HG02642 (cell line): Measurements from ENCODE around the gene TRIP10.
"Not testable (repeated sequence)": the region's sequence is repeated elsewhere in the genome, so short reads cannot be mapped to it uniquely, and the experiment has no call there.

Experiments used
- ATAC-seq: cut with Tn5 transposase; IDR thresholded peaks from one replicate; pipeline ENCODE4 v1.9.1; 2021; ENCODE audit warnings: mild to moderate bottlenecking; ENCODE audit not compliant: unreplicated experiment, poor library complexity

TRIP10 gene

DNA sequence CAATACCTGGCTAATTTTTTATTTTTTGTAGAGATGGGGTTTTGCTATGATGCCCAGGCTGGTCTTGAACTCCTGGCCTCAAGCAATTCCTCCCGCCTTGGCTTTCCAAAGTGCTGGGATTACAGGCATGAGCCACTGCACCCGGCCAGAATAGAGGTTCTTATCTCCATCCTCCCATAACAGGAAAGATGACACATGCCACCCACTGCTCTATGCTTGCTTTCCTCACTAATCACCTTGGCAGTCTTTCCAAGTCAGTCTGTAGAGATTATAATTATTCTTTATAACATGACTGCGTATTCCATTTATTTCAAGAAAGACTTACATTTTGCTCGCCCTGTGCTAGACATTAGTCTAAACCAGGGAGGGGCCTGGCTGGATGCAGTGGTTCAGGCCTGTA, 39.7 kb downstream of the TRIP10 start:
- no peak for ATAC-seq

DNA sequence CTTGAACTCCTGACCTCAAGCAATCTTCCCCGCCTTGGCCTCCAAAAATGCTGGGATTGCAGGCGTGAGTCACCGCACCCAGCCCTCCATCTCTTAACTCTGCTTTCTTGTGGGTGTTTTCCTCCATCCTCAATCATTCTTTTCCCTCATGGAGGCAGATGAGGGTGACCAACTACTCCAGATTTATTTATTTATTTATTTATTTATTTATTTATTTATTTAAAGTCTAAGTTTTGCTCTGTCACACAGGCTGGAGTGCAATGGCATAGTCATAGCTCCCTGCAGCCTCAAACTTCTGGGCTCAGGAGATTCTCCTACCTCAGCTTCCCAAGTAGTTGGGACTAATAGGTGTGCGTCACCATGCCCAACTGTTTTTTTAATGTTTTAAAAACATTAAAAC, 47.9 kb downstream of the TRIP10 start:
- no peak for ATAC-seq

DNA sequence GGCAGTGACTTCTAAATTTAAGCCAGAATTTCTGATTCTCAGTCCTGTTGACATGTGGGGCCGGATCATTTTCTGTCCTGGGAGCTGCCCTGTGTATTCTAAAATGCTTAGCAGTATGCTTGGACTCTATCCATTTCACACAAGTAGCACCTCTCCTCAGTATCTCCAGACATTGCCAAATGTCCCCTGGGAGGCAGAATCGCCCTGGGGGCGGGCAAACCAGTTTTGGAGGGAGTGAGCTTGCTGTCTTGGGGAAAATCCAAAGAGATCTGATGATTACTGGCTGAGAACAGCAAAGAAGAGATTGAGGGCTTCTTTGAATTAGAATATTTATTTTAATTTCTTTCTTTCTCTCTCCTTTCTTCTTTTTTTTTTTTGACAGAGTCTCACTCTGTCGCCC, 49.4 kb downstream of the TRIP10 start:
- ATAC-seq = no peak

DNA sequence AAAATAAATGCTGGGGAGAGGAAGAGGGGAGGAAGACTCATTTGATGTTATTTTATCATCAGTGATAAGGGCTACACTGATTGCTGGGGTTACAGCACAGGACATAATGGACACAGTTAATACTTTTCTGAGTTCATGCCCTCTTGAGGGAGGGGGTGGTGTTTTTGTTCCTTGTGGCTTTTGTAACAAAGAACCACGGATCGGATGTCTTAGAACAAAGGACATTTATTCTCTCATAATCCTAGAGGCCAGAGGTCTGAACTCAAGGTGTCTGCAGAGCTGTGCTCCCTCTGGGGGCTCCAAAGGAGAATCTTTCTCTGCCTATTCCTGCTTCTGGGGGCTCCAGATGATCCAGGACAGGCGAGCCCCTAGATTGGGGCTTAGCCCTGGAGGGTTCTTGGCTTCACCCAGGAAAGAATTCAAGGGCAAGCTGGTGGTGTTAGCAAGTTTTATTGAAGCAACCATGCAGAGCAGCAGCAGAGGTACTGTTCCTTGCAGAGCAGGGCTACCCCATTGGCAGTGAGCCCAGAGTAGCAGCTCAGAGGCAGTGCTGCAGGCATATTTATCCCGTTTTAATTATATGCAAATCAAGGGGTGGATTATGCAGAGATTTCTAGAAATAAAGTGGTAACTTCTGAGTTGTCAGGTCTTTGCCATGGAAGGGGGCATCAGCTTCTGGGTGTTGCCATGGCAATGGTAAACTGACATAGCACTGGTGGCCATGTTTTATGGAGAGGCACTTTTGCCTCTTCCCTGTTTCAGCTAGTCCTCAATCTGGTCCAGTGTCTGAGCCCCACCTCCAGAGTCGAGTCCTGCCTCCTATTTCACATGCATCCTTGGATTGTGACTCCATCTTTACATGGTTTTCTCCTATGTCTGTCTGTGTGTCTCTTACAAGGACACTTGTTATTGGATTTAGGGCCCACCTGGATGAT, 51.0 kb downstream of the TRIP10 start:
- no peak for ATAC-seq

DNA sequence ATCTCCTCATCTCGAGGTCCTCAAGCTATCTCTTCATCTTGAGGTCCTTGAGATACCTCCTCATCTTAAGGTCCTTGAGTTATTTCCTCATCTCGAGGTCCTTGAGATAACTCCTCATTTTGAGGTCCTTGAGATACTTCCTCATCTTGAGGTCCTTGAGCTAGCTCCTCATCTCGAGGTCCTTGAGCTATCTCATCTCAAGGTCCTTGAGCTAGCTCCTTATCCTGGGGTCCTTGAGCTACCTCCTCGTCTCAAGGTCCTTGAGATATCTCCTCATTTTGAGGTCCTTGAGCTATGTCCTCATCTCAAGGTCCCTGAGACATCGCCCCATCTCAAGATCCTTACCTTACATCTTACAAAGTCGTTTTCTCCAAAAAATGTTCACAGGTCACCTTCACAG, 51.8 kb downstream of the TRIP10 start:
- no peak for ATAC-seq

DNA sequence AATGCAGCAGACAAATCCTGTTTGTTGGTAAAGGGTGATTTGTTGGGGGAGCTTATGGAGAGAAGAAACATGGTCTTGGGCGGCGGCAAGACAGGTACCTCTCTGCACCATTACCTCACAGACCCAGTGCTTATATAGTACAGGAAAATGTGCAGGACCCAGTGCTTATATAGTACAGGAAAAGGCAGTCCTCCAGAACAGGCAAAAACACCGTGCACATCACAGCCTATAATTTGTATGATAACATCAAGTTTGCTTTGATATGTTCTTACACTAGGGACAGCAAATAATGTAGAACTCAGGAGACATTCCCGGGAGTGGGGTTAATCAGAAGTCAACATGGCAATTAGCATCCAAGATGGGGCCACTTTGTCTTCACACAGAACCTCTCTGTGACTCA, 53.9 kb downstream of the TRIP10 start:
- no peak for ATAC-seq

DNA sequence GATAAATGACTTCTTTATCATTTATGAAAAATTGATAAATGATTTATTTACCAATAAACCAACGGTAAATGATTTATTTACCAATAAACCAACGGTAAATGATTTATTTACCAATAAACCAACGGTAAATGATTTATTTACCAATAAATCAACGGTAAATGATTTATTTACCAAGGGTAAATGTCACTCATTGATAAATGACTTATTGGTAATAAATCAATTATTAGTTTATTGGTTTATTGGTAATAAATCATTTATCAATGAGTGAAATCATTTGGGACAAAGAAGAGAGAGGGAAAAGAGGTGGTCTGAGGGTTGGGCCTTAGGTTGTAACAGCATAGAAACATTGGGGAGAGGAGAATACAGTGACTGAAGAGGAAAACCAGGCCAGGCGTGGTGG, 54.5 kb downstream of the TRIP10 start:
- ATAC-seq = no peak

DNA sequence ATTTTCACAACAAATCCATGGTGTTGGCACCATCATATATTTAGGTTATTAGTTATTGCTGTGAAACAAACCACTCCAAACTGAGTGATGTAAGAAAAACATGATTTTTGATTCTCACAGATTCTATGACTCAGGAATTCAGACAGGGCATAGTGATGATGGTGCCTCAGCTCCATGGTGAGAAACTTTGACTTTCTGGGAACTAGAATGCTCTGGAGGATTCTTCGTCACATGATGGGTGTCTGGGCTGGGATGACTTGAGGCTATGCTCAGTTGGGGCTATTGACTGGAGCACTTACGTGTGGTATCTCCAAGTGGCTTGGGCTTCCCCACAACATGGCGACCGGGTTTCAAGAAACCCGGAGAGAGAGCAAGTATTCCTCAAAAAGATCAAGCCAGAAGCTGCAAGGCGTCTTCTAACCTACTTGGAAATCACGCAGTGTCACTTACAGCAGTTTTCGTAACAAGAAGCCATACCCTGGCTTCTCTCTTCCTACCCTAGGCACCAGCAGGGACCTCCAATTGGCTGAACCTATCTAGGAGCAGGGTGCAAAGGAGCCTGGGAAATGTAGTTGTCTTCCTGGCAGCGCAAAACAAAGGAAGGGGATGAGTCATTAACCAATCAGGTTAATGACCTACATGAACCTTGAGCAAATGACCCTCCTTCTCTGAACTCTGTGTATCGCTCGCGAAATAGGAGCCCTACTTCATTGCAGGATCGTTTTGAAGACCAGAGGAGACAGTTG, 55.4 kb downstream of the TRIP10 start:
- ATAC-seq = no peak

DNA sequence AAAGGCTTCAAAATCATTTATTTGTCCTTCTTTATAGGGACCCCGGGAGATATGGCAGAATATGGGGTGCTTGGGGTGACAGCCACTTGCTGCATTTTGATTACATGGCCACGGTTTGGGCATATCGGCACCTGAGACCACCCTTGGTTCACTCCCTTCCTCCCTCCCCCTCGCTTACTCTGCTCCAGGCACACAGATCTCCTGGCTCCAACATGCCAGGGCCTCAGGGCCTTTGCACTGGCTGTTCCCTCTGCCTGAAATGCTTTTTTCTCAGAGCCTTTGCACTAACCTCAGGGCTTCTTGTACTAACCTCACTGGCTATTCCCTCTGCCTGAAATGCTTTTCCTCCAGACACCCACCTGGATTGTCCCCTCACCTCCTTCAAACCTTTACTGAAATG, 56.8 kb downstream of the TRIP10 start:
- ATAC-seq = no peak

DNA sequence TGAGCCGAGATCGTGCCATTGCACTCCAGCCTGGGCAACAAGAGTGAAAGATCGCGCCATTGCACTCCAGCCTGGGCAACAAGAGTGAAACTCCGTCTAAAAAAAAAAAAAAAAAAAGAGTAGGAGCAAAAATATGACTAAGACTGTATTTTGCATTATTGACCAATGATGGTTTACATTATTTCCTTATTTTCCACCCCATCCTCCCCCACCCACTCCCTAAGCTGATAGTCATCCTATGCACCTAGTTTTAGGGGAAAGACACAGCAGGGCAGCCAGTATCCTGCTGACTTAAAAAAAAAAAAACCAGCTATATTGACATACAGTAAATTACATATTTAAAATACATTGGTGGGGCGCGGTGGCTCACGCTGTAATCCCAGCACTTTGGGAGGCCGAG, 58.2 kb downstream of the TRIP10 start:
- ATAC-seq = no peak

DNA sequence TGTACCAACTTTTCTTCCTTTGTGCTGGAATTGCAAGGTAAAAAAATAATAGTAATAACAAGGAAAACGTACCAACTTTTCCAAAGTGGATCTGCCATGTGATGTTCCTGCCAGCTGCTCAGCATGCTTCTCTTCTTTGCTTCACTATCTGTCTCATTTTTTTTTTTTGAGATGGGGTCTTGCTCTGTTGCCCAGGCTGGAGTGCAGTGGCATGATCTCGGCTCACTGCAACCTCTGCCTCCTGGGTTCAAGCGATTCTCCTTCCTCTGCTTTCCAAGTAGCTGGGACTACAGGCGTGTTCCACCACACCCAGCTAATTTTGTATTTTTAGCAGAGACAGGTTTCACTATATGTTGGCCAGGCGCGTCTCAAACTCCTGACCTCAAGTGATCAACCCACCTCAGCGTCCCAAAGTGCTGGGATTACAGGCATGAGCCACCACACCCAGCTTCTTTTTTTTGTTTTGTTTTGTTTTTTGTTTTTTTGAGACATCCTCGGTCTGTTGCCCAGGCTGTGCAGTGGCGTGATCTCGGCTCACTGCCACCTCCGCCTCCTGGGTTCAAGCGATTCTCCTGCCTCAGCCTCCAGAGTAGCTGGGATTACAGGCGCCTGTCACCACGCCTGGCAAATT, 60.8 kb downstream of the TRIP10 start:
- not testable (repeated sequence) for ATAC-seq

DNA sequence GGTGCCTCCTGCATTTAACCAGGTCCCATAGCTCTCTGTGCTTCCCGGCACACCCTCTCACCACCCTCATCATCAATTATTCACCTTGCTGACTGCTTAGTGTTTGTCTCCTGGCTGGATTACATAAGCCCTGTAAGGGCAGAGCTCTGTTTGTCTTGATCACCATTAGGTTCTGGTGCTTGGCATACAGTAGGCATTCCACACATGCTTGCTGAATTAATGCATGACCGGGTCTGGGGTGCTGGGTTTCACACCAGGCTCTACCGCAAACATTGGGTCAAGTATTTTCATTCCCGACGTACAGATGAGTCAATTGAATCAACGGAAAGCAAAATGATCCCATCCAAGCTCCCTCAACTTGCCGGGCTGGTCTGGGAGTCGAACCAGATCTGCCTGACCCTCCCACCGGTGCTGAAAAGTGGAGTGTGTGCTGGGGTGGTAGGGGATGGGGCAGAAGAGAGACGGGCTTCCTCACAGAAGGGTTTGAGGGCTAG, 61.6 kb downstream of the TRIP10 start:
- no peak for ATAC-seq
